ENCODE measurements around the gene APBA2. TPM values are rescaled to one million over a fixed set of nuclear protein-coding genes. Genes with fewer than 3 reads are reported as not detected.

The APBA2 gene
- total RNA-seq, 1 donor from 2014 or later = 35.8 TPM

DNA sequence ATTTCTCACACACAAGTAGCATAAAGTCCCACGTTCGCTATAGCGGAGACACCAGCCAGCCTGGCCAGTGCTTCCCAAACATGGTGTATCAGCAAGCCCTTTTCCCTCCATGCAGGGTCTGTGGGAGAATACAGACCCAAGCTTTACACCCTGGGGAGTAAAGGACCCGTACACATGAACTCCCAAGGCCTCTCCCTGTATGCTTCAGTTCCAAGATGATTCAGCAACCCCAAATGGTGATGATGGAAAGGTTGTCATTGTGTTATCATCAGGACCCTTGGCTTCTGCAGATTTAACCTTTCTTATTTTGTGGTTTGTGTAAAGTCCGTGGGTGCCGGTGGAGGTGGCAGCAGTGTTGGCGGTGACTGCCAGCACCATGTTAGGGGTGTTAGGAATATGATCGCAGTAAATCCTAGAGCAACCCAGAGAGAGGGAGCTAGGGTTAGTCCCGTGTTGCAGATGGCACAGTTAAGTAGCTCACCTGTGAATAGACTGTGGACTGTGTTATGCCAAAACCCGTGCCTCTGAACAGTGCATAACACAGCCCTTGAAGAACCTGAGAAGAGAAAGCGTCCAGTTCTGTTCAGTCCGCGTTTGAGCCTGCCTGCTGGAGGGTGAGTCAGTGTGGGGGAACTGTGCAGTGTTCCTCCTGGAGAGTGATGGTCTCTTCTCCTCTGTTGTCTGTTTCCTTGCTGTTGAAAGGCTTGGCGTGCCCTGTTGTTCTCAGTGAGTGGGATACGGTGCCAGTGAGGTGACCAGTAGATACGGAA is 174.3 kb downstream of the APBA2 start:
- Histone ChIP-seq H3K27me3 (no peaks in the 10 kb centered on the region), H4K20me1 (ENCODE audit: low read depth) (peaks cover 8% of the 10 kb centered on the region), H3K4me3 (no peak overlapping the region), H3K4me1 (no peaks in the 10 kb centered on the region), H2AFZ (replicated peaks) (no peak overlapping the region), H3K79me2 (ENCODE audit: low read depth) (peaks cover 12% of the 10 kb centered on the region), H3F3A (ENCODE audit: low read depth) (no peaks in the 10 kb centered on the region), H3K9me3 (ENCODE audit: low read depth) (no peaks in the 10 kb centered on the region), H3K36me3 (no peaks in the 10 kb centered on the region), H3K27ac (no peak overlapping the region), H3K9ac (no peak overlapping the region), H3K4me2 (no peak overlapping the region)
- Mint-ChIP-seq H3K27ac (no peak overlapping the region), H3K4me1 (peaks cover 28% of the 10 kb centered on the region), H3K36me3 (peaks cover 16% of the 10 kb centered on the region), H3K27me3 (ENCODE audit: insufficient read depth, low read depth) (peaks cover 6% of the 10 kb centered on the region), H3K4me3 (no peak overlapping the region), H3K9me3 (peaks cover 9% of the 10 kb centered on the region)
- DNase-seq (ENCODE audit: low spot score) = no peak
- TF ChIP-seq EZH2 (IDR thresholded peaks at IDR 0.05) = no peak
- TF ChIP-seq, protein P1, sequence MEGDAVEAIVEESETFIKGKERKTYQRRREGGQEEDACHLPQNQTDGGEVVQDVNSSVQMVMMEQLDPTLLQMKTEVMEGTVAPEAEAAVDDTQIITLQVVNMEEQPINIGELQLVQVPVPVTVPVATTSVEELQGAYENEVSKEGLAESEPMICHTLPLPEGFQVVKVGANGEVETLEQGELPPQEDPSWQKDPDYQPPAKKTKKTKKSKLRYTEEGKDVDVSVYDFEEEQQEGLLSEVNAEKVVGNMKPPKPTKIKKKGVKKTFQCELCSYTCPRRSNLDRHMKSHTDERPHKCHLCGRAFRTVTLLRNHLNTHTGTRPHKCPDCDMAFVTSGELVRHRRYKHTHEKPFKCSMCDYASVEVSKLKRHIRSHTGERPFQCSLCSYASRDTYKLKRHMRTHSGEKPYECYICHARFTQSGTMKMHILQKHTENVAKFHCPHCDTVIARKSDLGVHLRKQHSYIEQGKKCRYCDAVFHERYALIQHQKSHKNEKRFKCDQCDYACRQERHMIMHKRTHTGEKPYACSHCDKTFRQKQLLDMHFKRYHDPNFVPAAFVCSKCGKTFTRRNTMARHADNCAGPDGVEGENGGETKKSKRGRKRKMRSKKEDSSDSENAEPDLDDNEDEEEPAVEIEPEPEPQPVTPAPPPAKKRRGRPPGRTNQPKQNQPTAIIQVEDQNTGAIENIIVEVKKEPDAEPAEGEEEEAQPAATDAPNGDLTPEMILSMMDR (IDR thresholded peaks at IDR 0.05) = no peak
- no peak for TF ChIP-seq EZH2phosphoT487 (IDR thresholded peaks at IDR 0.05)

DNA sequence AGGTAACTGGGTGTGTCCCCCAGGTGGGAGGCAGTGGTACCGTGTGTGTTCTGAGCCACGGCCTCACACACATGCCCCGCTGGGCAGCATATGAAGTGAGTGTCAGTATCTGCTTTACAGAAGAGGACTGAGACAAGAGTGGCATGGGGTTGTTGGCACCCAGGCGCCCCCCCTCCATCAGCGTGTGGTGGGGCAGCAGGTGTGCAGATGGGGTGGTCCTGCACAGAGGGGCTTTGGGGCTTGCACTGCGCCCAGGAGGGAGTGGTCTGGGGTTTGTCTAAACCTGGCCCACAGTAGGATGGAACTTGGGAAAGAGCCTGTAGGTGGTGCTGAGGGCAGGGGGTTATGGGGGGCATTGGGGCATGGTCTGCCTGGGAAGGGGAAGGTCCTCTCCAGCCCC is 176.0 kb downstream of the APBA2 start:
- Histone ChIP-seq H2AFZ (replicated peaks) (no peak overlapping the region), H4K20me1 (ENCODE audit: low read depth) (peaks cover 6% of the 10 kb centered on the region), H3K36me3 (no peaks in the 10 kb centered on the region), H3K4me3 (no peak overlapping the region), H3K27ac (no peak overlapping the region), H3K4me1 (no peaks in the 10 kb centered on the region), H3K9me3 (ENCODE audit: low read depth) (no peaks in the 10 kb centered on the region), H3K79me2 (ENCODE audit: low read depth) (peaks cover 12% of the 10 kb centered on the region), H3K27me3 (no peaks in the 10 kb centered on the region), H3F3A (ENCODE audit: low read depth) (no peaks in the 10 kb centered on the region), H3K4me2 (no peak overlapping the region), H3K9ac (no peak overlapping the region)
- TF ChIP-seq EZH2 (IDR thresholded peaks at IDR 0.05) = no peak
- TF ChIP-seq EZH2phosphoT487 (IDR thresholded peaks at IDR 0.05) = no peak
- TF ChIP-seq, protein P1 (IDR thresholded peaks at IDR 0.05) = no peak
- no peak overlapping the region for H3K27ac Mint-ChIP-seq
- peaks cover 21% of the 10 kb centered on the region for H3K4me1 Mint-ChIP-seq
- H3K4me3 Mint-ChIP-seq = no peak overlapping the region
- H3K9me3 Mint-ChIP-seq = peaks cover 7% of the 10 kb centered on the region
- peaks cover 17% of the 10 kb centered on the region for H3K36me3 Mint-ChIP-seq
- peaks cover 6% of the 10 kb centered on the region for H3K27me3 Mint-ChIP-seq (ENCODE audit: insufficient read depth, low read depth)
- no peak for DNase-seq (ENCODE audit: low spot score)

DNA sequence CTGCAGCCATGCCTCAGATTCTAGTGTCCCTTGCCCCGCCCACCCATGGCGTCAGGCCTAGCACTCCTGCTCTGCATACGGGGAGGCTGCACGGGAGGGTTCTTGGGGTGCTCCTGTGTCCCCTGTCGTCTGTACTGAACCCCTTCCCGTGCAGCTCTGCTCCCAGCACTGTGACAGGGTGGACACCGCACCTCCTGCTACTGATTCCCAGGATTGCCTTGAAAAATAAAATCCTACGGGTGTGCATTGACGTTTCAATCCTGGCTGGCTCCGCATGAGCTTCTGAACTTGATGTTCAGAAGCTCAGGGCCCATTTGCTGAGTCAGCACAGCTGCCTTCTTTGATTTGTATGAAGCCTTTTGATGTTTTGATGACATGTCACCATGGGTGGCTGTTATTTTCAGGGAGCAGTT is 176.4 kb downstream of the APBA2 start:
- Mint-ChIP-seq H3K27ac (no peak overlapping the region), H3K36me3 (peaks cover 17% of the 10 kb centered on the region), H3K27me3 (ENCODE audit: insufficient read depth, low read depth) (peaks cover 6% of the 10 kb centered on the region), H3K4me3 (no peak overlapping the region), H3K4me1 (peaks cover 17% of the 10 kb centered on the region), H3K9me3 (peaks cover 8% of the 10 kb centered on the region)
- Histone ChIP-seq H3K27ac (no peak overlapping the region), H3K27me3 (no peaks in the 10 kb centered on the region), H3F3A (ENCODE audit: low read depth) (no peaks in the 10 kb centered on the region), H3K4me2 (no peak overlapping the region), H2AFZ (replicated peaks) (no peak overlapping the region), H3K4me1 (no peaks in the 10 kb centered on the region), H3K9ac (no peak overlapping the region), H3K4me3 (no peak overlapping the region), H3K9me3 (ENCODE audit: low read depth) (no peaks in the 10 kb centered on the region), H3K79me2 (ENCODE audit: low read depth) (peaks cover 11% of the 10 kb centered on the region), H4K20me1 (ENCODE audit: low read depth) (peaks cover 6% of the 10 kb centered on the region), H3K36me3 (no peaks in the 10 kb centered on the region)
- TF ChIP-seq EZH2 (IDR thresholded peaks at IDR 0.05) = no peak
- TF ChIP-seq EZH2phosphoT487 (IDR thresholded peaks at IDR 0.05) = no peak
- TF ChIP-seq, protein P1 (IDR thresholded peaks at IDR 0.05) = no peak
- no peak for DNase-seq (ENCODE audit: low spot score)
